Mesenteric fat pad (tissue), 1 donor: Measurements from ENCODE around the gene FAM13A. TPM values are rescaled to one million over a fixed set of nuclear protein-coding genes. Genes with fewer than 3 reads are reported as not detected.

ENCODE experiments used
- DNase-seq: peaks from one replicate; pipeline ENCODE4 v3.0.0-alpha.2; 2020; ENCODE audit warnings: low spot score
- total RNA-seq: library from RNA; stranded (reverse); fragmentation: NEBNext Ultra II Directional; extraction: Animal tissue kit (Norgen Biotek cat#: 25700); gene quantifications from one replicate; pipeline ENCODE4 v1.2.1, GENCODE V29; 2021
- donor health status: DM: yes; HTN: yes; CAD: no.

Gene FAM13A
- total RNA-seq, 1 donor from 2014 or later, result 29.6 TPM

DNA sequence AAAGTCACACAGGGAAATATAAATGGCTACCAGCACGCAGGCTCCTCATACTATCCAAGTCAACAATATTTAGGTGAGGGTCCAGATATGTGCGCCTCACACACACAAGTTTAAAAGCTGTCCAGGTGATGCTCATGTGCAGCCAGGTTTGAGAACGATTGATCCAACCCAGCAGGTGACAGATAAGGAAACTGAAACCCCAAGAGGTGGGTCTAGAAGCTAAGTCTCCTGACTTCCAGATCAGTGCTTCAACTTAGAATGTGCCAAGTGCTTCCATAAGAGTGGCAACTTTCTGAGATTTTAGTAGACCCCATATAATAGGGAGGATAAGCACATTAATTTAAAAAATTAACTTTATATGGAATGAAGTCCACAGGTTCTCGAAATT lies 304.9 kb downstream of the FAM13A start:
- DNase-seq, result no peak

DNA sequence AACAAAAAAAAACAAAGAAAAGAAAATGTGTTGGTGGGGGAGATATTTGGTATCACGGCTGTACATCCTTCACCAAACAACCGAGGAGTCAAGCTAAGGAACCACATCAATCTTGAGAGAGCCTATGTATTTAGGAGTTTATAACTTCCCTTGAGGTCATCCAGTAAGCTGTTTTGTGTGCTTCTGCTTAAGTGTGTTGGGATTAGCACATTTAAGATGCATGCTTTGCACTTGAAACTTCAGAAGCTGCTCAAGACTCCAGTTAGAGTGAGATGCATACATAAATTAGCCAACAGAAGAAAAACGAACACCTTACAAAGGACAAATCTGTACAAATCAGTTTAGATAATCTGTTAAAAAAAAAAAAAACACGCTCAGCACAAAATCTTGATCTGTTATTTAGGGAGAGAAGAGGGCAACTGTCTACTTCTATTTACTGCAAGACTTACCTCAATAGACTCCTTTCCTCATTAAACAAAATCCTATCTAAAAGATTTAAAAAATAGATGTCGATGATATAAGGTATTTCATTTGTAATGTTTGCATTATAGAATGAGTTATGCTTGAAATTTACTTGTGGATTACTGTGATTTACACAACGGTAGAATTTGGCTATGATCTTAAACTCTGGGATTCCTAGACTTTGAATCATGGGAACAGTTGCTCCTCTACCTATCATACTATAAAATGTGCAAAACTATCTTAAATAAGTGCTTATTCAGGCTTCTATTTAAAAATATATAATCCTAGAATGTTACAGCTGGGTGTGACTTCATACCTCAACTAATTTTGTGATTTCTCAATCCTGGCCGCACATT lies 305.5 kb downstream of the FAM13A start:
- DNase-seq, result no peak

DNA sequence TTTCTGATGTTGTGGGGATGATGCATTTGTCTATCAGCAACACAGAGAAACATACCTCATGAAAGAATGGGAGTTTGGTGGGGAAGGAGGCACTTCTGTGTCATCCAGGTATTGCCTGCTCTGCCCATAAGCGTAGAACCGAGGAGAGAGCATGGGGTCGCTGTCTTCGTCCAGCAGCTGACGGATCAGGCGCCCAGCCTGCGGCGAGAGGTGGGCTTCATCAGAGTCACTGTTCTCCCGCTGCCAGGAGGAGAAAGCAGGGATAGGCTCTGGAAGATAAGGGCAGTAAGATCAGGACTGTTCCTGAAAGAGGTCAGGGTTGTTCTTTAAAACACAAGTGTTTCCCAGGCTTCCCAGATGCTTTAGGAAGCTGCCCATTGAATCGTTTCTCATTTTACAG lies 306.6 kb downstream of the FAM13A start:
- DNase-seq, result no peak

DNA sequence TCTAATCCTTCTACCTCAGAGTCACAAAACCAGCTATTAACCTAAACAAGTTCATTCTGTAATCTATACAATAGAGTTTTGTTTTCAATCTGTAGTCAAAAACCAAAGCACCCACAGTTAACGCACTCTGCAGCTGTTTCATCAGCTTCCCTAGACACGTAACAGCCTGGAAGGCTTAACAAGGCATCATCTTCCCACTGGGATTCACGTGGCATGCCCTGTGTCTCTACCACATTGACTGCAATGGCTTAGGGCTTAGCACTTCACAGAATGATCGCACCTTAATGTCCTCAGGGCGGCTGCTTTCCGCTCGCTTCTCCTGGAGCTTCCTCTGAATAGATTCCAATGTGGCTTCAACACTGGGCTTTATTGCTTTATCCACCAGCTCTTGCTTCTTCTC lies 309.6 kb downstream of the FAM13A start:
- no peak for DNase-seq

DNA sequence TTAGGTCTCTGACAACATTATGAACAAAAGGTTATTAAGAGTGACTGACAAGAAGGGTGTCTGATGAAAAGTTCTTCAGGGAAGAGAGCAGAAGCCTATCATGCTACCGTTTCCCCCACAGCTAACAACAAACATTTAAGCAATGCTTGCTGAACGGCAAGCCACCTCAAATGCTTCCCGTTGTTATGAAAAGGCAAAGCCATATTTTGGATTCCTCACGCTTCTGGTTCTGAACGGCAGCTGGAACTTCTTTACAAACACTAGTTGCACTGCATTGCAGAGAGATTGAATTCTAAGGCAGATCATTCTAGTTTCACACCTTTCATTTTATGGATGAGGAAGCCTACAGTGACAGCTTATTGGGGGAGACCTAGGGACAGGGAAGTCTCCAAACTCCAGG lies 310.8 kb downstream of the FAM13A start:
- DNase-seq, result no peak

DNA sequence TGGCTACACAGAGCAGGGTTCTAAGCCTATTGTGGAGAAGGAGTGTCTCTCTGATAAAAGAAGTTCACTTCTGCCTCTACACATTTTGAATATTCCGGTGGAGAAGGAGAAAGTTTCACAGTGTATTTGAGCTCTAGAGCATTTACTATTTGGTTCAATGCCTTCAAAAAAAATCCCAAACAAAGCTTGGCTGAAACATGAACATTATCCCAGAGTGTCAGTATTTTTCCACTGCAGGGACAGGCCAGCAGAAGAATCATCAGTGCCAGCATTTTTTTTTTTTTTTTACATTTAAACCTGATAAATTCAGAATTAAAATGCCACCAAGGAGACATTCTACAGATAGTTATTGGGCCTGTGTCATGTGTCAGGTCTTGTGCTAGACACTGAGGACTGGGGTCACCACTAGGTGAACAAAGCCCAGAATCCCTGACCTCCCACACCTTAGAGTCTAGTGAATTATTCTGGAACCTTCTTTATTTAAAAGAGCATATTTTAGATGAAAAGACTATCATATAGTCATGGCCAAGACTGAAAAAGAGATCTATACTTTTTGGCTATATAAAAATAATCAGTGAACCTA lies 311.3 kb downstream of the FAM13A start:
- no peak for DNase-seq

DNA sequence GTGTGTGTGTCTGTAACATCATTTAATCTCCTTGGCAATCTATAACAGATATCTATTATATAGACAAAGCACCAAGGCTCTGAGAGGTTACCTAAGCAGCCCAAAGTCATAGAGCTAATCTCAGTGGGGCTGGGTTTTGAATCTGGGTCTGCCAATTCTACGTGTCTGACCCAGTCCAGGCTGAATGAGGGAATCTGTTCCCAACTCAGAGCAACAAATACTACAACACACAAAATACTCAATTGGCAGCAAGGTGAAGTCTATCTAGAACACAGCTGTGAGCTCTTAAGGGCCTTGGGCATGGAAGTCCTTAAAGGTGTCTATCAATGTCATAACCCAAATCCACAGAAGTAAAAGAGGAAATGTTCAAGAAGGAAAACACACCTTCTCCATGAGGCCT lies 311.8 kb downstream of the FAM13A start:
- DNase-seq, result no peak

DNA sequence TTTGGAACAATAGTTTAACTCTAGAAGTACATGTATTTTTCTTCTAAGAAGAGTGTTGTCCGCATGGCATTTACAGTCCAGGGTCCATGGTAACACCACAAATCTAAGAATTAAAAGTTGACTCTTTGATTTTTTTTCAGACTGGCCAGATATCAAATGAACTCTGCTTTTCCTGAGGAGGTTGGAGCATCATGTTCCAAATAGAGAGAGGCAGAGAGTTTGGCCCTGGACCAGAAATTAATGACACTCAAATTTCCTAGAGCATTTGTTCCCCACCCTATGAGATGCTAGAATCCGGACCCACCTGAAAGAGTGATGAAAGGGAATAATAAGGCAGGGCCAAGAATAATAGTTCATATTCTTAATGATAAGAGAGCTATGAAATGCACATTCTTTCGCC lies 312.4 kb downstream of the FAM13A start:
- no peak for DNase-seq

DNA sequence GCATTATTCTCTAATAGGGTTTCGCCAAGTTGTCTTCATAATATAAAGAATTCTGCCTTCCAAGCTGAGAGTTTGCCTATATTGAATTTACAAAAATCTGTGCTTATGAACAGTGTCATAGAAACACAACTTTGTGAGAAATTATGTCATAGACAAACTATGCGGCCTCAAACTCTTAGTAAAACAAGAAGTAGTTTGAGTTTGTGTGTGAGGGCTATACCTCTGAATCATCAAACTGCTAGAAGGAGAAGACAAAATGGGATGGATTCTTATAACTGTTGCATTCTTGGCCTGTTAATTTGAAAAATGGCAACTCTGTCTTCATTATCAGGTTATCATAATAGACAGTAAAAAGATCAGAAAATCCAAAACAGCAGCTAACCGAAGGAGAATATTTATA lies 313.3 kb downstream of the FAM13A start:
- DNase-seq, result no peak

DNA sequence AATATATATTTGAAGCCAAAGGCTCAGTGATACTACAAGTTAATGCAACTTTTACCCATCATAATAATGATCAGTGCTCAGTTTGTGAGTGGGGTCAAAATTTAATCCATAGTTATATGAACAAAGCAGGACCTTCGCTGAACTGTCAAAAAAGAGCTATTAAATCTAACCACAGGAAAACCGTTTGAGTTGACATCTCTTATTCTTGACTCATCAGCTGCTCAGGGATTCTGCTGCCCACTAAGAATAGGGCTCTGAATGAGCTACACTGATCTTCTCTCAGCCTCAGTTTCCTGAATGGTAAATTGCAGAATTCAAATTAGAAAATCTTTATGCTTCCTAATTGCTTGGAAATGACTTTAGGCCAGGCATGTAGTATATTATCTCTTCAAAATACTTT lies 314.4 kb downstream of the FAM13A start:
- no peak for DNase-seq

DNA sequence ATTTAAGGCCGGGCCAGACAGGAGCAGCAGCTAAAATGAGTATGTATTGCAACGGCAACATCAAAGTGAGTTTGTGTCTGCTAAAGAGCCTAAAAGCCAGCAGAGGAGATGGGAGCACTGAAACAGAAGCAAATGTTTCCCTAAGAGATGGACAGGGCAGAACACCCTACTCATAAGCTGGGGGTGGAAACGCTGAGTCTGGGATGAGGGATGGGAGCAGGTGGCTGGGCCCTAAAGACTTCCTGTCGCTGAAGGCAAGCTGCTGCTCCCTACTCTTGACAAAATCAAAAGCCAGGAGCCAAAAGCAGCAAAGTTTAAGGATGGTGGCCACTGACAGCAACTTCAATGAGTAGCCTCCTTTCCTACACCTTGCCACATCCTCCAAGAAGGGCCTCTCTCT lies 318.8 kb downstream of the FAM13A start:
- DNase-seq, result no peak

DNA sequence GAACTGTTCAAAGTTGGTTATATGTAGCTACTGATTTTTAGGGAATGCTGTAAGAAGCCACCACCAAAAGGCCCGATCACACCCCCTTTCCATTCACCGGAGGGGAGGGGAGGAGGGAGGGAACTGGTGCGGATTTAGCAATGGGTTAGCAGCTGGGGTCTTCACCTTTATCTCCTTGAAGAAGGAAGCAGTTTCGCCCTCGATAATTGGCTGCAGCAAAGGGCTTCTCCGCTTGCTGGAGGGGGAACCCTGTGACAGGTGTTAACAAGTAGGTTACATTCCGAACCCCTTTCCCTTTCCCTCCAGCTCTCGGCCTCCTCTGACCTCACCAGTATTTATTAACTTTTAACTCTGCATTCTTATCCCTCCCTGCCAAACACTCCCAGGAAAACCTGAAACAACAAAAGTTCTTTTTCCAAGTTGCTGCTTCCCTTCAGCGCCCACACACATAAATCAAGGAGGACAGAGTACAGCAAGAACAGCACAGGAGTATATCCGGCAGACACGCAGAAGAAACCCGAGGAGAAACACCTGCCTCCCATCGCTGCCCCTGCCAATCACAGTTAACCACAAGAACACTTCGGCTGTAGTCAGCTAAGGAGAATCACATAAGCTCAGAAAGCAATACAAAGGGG lies 319.6 kb downstream of the FAM13A start:
- no peak for DNase-seq

DNA sequence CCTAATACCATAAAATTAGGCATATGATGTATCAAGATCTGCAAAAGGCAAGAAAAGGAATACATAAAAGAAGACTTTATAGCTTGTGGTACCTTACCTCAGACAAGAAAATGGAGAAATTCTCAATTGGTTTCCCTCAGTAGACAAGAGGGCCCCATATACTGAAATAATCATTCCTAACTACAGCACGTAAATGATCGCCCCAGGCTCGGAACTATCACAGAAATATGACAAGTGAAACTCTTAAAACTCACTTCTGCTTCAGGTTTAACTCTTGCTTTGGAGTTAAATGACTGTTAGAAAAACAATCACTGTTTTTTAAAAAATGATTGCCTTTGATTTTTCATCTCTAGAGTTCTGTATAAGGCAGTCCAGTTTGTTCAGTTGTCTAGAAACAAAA lies 320.7 kb downstream of the FAM13A start:
- DNase-seq, result no peak

DNA sequence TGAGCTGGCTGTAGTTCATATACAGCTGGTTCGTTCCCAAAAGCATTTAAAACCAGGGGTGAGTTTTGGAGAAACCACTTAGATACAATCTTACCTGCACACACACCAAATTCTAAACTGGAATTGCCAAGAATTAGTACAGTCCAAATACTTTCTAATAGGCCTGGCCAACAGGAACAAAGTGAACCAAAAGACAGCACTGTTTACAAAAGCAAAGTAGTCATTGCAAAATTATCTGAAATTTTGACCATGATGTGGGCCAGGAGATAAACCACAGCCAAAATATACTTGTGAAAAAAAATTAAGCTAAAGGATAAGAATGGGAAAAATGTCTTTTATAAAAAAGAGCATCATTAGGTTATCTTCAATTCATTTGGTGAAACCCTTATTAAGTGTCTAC lies 321.4 kb downstream of the FAM13A start:
- DNase-seq, result no peak

DNA sequence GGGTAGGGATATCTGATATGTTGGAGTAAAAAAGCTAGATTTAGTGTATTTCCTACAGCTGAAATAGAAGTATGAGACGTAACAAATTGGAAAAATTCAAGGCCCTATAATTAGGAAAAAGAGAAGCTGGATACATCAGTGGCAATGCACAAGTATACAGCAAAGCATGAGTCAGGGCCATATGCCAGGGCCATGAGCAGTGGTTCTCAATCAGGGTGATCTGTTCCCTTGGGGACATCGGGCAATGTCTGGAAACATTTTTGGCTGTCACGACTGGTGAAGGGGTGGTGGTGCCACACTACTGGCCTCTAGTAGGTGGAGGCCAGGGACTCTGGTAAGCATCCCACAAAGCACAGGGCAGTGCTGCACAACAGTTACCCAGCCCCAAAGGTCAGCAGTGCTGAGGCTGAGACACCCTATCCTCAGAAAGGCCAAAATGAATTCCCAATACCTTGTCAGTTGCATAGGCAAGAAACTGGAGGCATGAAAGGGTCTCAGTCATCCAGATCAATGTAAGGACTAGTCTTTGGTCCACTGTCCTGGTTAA lies 322.5 kb downstream of the FAM13A start:
- DNase-seq, result no peak

DNA sequence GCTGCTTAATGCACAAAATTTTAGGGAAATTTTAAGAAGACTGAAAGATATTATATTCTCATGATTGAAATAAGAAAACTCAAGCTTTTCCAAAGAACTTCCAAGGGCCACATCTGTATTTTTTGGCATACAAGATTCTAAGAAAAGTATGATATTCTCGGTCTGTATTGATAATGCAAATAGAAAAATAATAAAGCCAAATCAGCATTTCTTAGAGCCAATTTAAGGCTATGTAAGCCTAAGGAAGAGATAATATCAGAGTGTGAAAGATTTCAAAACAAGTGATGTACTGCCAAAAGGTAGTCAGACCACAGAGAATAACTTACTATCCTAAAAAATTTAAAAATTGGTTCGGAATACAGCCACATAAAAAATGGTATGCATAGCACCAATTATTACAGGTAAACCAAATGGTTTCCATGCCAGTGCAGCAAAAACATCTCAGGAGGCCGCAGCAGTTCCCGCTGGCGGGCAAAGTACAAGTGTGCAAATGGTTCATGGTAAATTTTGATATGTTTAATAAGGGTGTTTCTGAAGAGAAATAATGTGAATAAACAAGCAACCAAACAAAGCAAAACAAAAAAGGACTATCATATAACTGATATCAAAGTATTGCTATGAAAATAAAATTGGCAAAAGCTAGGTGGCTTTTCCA lies 324.1 kb downstream of the FAM13A start:
- no peak for DNase-seq

DNA sequence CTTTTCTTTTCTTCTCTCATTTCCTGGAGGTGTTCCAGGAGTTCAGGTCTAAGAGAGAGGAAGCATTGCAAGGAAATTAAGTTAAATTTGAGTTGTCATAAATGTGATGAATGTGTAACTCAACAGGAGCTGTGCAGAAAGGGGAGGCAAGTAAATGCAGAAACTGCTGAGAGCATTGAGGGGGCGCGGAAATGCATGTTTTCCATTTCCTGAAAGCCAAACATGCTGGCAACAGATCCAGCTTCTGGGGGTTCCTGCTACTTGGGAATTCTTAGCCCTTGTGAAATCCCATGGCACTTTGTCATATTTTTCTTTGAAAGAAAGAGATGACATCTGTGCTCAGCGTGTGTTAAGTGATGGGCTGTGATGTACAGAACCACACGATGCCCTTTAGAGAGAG lies 325.6 kb downstream of the FAM13A start:
- DNase-seq, result no peak

DNA sequence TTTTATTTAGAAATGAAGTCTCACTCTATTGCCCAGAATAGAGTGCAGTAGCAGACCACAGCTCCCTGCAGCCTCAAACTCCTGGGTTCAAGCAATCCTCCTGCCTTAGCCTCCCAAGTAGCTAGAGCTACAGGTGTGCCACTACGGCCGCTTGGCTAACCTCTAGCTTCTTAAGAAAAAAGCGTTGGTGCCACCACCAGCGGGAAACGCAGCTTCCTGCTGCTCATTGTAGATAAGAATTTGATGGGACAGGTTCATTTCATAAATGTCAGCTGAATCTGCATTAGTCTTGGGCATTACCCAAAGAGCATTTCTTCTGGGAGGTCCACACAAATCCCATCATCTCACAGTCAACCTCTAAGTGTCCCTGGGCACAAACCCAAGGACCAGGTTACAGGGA lies 326.2 kb downstream of the FAM13A start:
- DNase-seq, result no peak

DNA sequence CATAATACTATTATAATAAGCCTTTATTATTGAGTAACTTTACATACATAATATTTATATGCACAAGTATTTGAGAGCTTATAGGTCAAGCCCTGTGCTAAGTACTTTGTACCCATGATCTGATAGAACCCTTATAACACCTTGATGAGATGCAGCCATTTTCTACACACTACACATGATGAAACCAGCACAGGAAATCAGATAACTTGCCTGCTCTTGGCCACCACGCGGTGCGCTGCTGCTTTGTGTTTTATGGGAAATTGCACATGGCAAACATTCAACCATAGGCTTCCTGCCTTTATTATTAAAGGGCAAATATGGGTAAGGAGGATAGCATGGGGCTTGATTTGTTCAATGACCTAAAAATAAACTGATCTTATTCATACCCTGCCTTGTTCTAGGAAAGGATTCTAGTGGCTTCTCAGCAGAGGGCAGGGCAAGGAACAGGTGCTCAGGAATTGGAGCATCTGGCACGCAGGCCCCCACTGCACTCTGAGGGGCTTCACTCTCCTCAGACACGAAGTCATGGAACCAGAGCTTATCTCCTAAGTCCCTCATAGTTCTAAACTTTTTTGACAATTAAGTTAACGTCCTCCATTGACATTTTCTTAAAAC lies 327.7 kb downstream of the FAM13A start:
- DNase-seq, result no peak

DNA sequence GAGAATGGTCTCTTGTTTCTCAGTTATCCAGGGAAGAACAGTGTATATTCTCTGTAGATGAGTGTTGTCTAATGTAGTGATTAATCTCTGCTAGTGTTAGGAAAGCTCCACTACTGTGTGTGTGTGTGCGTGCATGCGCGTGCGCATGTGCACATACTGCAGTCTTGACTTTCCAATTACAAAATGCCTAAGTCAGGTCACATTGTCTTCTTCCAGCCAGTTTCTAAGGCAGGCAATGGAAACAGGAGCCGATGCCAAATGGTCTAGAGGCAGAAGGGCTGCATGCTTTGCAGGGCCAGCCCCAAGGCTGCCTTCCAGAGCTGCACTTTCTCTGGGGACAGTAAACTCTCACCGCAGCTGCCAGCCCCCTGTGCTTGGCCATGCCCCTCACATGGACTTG lies 328.8 kb downstream of the FAM13A start:
- DNase-seq, result no peak

DNA sequence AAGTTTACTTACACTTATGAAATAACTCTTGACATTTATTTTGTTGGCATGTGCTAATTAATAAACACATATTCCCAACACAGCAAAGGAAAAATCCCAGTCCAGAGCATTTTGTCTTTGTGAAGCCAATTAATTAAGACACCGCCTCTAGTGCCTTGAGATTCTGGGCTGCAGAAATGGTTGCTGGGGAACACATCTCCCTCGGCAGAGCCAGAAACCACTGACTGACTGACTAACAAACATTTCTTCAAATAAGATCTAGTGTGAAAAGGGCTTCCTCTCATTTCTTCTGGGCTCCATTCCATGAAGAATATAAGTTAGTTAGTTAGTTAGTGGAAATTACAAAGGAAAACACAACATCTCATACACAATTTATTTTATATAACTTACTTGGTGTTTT lies 331.0 kb downstream of the FAM13A start:
- no peak for DNase-seq

DNA sequence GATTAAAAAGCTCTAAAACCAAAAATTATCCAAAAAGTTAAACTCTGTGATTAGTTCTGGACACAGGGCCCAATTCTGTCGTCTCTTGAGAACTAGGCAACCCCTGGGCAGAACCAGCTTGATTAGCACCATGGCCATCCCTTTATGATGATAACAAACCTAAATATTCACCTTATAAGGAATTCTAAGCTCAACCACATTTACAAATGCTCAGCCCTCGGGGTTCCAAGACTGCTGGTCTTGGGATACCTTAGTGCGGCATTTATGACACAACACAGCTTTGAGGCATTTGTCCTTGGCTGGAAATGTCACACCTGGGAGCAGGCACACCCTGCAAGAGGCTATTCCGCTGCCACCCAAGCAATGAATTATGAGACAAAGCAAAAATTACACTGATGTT lies 331.8 kb downstream of the FAM13A start:
- no peak for DNase-seq
